HG03457 (cell line): Measurements from ENCODE around the gene SLK.

Source experiments
- ATAC-seq: cut with Tn5 transposase; IDR thresholded peaks from one replicate; pipeline ENCODE4 v1.9.1; 2021; ENCODE audit warnings: moderate number of reproducible peaks; ENCODE audit not compliant: unreplicated experiment

Gene SLK

DNA sequence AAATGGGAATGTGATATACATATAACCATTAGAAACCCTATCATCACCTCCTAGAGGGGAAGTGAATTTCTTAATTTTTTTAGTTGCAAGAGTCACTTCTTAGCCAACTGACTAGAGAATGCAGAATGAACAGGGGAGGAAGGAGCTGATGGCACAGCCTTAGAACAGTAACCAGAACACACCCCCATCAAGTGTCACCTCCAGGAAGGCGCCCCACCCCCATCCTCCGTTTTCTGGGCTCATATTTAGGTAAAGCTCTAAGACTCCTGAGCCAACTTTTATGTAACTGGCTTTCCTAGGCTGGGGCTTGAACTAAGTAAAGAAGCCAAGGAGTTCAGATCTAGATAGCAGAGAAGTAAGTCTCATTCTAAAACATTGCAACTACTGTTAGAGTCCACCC lies 64.7 kb downstream of the SLK start:
- no peak for ATAC-seq

DNA sequence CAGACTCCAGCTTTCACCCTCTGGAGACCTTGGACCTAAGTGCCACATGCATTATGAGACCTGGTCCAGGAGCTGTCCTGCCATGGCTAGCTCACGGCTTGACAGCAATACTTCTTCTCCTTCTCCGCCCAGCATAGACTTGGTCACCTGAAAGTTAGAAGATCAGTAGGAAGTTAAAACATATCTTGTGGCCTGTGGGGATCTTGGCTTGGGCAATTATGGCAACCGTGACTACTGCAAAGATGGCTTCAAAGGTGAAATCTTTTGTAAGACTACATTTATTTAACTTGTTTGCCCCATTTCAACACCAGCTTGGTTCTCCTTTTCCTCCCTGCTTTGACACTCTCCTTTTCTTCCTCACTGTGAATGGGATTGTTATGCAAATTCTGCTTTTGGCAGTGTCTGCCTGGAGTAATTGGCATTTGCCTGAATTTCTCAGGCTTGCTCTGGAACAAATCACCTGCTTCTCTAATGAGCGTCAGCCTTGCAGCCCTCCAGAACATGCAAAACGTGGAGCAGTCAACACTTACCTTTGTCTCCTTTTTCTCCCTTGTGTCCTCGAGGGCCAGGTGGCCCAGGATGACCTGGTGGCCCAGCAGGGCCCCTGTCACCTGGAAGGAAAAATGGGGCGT lies 65.3 kb downstream of the SLK start:
- ATAC-seq, result no peak

DNA sequence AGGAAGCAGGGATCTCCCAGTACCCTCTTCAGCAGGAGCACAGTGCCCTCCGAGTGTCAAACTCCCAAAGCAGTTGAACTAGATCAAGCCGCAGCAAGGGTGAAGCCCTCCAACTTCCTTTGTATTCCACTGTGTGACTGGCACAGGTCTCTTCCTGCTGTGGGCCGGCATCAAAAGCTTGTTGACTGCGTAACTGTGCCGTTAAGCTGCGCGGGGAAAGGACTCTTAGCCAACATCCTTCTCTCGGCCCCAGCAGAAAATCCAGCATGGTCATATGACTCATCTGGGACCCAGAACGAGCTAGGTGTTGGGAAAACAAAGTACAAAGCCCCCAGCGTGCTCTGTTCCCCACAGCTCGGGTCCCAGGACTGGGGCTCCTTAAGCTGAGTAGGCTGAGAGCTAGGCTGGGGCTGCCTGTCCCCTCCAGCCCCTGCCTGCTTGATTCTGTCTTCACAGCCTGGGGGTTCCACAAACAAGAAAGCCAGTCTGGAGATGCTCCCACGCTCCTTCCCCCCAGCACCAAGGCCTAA lies 66.5 kb downstream of the SLK start:
- ATAC-seq, result no peak

DNA sequence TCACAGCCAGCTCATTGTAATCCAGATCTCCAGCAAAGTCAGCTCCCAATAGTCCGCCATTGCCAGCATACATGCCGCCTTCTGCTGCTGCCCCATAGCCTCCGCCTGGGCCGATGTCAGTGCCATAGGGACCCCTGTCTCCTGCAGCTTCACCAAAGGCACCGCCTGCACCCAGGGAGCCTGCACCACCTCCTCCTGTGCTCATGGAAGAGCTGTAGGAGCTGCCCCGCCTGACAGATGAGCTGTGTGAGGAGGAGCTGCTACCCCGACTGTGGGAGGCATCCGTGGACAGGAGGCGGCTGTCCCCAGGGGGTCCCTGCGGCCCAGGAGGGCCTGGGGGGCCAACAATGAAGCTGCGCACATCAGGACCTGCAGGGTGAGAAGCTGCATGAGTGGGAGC lies 67.0 kb downstream of the SLK start:
- no peak for ATAC-seq

DNA sequence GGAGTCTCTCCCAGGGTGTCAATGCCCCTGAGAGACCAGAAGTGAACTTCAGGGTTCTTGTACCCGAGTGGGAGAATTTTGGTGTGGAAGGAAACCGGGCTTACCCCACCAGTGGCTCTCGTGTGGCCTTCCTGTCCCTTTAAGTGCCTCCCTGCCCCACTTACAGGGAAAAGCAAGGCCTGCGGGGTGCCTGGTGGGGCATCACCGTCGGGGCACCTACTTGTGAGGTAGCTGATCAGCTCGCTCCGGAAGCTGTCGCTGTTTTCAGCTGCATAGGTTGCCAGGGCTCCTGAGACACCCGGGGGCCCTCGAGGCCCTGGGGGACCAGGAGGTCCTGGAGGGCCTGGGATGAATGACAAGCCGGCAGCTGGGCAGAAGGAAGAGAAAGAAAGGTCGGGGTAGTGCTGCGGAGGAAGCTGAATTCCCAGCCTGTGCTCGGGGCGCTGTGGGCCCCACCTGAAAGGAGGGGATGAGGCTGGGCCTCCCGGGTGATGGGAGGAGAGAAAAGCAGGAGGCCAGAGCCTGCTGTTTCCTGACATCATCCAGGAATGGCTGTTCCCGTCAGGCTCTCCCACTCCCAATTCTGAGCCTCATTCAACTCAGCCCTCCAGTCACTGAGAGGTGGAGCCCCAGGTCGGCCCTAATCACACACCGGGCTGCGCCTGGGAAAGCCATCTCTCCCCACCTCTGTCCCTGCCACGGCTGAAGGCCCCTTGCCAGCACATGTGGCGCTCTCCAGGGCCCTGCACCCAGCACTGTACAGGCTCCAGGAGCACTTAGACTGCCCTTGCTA lies 67.7 kb downstream of the SLK start:
- no peak for ATAC-seq

GRCh38 chr10:104035194-104036068 lies 68.5 kb downstream of the SLK start:
- ATAC-seq, result no peak

DNA sequence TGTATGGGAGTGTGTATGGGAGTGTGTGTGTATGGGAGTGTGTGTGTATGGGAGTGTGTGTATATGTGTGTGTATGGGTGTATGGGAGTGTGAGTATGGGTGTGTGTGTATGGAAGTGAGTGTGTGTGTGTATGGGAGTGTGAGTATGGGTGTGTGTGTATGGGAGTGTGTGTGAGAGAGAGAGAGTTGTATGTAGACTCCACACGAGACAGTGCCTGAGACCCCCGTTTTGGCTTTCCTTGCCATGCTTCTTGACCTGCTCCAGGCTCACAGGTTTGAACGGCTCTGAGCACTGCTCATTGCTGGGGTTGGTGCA lies 69.1 kb downstream of the SLK start:
- no peak for ATAC-seq

DNA sequence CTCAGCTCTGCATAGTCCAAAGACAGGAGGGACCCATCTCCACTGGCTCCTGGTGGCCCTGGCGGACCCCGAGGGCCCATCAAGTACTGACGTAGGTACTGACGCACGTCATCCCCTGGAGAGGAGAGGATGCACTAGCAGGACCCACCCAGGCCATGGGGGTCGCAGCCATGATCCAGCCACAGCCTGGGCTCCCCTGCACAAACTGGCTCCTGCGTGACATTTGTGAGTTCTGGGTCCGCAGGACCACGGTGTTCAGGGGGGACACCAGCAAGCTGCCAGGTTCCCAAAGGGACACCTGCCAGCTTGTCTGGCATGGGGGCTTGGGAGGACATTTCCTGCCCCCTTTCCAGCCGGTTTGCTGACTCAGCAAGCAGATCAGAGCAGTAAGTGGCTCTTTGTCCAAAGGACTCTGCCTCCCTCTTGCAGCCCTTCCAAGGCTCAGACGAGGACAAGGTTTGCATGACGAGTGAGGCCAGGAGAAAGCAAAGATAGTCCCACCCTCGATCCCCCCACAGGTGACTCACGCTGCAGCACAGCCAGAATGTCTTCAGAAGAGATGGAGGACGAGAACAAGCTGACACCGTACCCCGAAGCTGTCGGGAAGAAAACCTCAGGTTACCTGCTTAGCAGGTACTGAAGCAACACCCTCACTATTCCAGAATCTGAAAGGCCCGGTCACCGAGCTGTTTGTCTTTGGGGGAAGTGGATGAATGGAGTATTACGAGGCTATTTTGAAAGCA lies 69.7 kb downstream of the SLK start:
- no peak for ATAC-seq

DNA sequence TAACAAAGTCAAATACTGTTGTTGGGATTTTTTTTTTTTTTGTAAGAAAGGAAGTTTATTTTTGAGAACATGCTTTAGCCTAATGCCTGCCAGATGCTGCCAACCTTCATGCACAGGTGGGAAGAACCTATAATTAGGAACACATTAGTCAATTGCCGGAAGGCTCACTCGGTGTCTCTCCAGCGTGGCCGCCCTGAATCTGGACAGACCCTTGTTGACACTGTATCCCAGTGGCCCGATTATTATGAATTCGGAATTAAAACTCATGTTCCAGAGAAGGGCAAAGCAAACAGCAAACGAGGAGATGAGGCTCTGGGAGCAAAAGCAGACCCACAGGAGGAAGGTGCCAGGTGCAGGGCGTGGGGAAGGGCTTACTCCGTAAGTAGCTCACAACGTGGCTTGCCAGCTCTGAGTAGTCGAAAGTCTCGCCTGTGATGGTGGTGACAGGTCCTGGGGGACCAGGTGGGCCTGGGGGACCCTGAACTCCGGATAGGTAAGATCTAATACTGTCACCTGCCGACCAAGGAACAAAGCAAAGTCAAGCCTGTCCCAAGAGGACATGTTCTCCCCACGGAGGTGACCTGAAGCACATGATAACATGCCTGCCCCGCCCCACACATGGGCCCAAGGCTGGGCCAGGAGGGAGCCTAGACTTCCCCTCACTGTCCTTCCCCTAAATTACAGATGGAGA lies 70.5 kb downstream of the SLK start:
- no peak for ATAC-seq

DNA sequence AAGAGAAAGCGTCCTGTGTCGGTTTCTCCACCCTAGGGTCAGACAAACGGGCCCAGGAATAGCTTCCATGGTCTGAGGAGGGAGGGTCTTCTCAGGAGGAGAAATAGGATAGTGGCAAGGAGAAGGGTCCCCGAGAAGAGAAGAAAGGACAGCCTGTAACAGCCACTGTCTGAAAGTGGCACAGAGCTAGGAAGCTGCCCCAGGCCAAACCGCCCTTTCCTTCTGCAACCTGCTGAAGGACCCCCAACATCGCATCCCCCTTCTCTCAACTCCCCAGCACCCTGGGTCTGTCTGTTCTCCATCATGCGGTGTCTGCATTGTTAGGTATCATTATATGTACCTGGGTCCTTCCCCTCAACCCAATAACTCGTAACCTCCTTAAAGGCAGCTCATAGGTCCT lies 71.6 kb downstream of the SLK start:
- no peak for ATAC-seq

GRCh38 chr10:104038958-104039752 lies 72.2 kb downstream of the SLK start:
- ATAC-seq, result no peak

DNA sequence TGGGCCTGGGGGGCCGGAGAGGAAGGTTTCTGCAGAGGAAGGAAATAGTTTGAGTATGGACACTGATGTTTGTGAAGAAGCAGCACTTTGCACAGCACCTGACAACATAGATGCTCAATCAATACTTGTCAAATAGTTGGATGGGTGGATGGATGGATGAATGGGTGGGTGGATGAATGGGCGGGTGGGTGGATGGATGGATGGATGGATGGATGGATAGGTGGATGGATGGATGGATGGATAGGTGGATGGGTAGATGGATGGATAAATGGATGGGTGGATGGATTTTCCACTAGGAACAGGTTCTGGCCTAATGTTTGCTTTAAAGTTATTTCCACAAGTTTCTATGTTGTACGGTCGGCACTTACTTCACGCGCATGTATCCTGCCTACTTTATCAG lies 73.4 kb downstream of the SLK start:
- no peak for ATAC-seq

GRCh38 chr10:104040862-104041789 lies 74.2 kb downstream of the SLK start:
- ATAC-seq, result no peak

DNA sequence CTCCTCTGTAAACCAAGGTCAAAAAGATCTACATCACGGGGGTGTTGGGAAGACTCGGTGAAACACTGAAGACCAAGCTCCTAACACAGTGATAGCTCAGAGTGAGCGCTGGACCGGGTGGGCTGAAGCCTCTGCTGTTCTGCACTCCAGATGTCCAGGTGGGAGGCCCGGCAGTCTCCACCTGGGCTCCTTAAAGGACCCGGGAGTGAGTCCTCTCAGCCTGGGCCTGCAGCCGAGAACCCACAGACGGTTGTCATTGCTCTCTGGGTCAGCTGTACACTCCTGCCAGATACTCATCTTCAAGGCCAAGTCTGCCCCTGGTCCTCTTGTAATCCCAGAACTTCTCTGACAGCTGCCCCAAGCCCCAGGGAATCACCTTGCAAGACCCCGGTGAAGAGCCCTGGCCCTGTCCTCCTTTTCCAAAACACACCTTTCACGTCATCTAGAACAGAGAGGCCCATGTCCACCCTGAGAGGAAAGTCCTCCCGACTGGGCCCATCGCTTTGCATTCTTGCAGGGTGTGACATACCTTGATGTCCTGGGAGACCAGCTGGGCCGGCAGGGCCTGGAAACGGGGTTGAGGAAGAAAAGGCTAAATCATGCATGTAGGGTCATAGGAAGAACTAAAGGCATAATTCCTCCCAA lies 75.1 kb downstream of the SLK start:
- no peak for ATAC-seq

DNA sequence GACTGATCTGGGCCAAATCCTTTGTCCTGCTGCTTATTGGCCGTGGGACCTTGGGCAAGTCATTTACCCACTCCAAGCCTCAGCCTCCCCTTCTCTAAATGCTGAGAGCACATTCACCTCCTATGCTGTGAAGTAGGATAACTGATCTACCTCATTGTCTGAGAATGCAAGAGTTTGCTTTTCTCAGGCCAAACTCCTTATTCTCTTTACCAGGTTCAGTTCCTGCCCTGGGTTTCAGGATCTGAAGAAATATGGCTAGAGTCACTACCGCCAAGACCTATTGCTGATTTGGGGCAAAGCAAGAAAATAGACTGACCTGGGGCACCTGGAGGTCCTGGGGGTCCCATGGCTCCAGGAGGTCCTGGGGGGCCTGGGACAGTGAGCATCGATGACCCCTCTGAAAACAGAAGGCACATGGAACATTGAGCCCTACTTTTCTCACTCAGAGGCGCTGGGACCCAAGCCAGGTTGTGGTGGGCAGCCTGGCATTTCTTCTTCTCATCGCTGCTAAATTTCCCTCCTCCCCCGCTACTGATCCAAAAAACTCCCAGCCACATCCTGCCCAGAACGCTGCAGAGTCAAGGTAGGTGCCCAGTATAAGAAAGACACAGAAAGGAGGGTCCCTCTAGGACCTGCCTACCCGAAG lies 76.4 kb downstream of the SLK start:
- no peak for ATAC-seq

DNA sequence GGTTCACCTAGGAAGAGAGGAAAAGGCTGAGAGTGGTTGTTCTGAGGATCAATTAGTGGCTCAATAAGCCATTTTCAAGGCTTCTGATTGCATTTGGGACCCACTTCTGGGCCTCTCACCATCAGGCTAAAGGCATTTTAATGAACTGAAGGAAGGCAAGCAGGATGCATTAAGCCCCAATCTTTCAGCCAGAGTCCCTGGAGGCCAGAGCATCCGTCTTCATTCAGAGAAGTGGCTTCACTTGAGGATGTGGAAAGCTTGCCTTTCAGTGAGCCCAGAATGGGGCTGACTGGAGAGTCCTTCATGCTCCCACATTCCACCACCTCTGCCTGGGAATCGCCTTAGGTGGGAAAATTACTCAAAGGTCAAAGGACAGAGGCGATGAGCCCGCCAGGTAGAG lies 76.9 kb downstream of the SLK start:
- no peak for ATAC-seq
